HepG2 (cell line): ENCODE results near the gene EFL1.
"Not testable (repeated sequence)": the region's sequence is repeated elsewhere in the genome, so short reads cannot be mapped to it uniquely, and the experiment has no call there.

ENCODE experiments used
- RBM39 ChIP-seq: fragments of 200-400 bp; formaldehyde crosslinking; IDR thresholded peaks from one replicate; pipeline ENCODE4 v1.6.1; 2018; ENCODE audit warnings: antibody characterized with exemption, mild to moderate bottlenecking, low read depth, low read length; ENCODE audit not compliant: poor library complexity, severe bottlenecking
- TF ChIP-seq, protein P1 (sequence below): IDR thresholded peaks from 2 replicates; pipeline ENCODE4 v1.6.1; 2012; ENCODE audit warnings: inconsistent platforms
- TF ChIP-seq, protein P2 (sequence below): sonication (generic); formaldehyde crosslinking; IDR thresholded peaks from 2 replicates; pipeline ENCODE4 v1.4.0; 2020; ENCODE audit warnings: low read depth, missing genetic modification reagents
- TF ChIP-seq, protein P3 (sequence below): sonication (generic); formaldehyde crosslinking; IDR thresholded peaks from one replicate; pipeline ENCODE4 v1.5.1; 2020; ENCODE audit warnings: mild to moderate bottlenecking, missing genetic modification reagents; ENCODE audit errors: not compliant biosample characterization

DNA sequence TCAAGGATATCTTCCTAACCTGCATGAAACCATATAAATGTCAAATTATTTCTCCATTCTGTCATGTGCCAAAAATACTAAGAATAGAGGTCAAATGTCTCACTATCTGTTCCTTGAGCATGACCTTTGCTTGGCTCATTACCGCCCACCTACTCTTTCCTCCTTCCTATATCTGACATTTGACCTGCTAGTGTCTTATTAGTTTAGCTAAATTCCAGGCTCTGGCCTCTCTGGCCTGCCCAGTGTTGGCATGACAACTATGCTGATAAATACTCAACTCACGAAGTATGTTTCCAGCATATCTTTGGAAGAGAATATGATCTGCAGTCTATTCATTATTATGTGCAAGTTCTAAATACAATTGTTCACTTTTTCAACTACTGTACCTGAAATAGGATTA lies 58.0 kb downstream of the EFL1 start:
- TF ChIP-seq, protein P1, sequence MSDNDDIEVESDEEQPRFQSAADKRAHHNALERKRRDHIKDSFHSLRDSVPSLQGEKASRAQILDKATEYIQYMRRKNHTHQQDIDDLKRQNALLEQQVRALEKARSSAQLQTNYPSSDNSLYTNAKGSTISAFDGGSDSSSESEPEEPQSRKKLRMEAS: not testable (repeated sequence)
- TF ChIP-seq, protein P2, sequence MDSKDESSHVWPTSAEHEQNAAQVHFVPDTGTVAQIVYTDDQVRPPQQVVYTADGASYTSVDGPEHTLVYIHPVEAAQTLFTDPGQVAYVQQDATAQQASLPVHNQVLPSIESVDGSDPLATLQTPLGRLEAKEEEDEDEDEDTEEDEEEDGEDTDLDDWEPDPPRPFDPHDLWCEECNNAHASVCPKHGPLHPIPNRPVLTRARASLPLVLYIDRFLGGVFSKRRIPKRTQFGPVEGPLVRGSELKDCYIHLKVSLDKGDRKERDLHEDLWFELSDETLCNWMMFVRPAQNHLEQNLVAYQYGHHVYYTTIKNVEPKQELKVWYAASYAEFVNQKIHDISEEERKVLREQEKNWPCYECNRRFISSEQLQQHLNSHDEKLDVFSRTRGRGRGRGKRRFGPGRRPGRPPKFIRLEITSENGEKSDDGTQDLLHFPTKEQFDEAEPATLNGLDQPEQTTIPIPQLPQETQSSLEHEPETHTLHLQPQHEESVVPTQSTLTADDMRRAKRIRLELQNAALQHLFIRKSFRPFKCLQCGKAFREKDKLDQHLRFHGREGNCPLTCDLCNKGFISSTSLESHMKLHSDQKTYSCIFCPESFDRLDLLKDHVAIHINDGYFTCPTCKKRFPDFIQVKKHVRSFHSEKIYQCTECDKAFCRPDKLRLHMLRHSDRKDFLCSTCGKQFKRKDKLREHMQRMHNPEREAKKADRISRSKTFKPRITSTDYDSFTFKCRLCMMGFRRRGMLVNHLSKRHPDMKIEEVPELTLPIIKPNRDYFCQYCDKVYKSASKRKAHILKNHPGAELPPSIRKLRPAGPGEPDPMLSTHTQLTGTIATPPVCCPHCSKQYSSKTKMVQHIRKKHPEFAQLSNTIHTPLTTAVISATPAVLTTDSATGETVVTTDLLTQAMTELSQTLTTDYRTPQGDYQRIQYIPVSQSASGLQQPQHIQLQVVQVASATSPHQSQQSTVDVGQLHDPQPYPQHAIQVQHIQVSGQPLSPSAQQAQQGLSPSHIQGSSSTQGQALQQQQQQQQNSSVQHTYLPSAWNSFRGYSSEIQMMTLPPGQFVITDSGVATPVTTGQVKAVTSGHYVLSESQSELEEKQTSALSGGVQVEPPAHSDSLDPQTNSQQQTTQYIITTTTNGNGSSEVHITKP: not testable (repeated sequence)
- TF ChIP-seq RBM39: not testable (repeated sequence)
- TF ChIP-seq, protein P3, sequence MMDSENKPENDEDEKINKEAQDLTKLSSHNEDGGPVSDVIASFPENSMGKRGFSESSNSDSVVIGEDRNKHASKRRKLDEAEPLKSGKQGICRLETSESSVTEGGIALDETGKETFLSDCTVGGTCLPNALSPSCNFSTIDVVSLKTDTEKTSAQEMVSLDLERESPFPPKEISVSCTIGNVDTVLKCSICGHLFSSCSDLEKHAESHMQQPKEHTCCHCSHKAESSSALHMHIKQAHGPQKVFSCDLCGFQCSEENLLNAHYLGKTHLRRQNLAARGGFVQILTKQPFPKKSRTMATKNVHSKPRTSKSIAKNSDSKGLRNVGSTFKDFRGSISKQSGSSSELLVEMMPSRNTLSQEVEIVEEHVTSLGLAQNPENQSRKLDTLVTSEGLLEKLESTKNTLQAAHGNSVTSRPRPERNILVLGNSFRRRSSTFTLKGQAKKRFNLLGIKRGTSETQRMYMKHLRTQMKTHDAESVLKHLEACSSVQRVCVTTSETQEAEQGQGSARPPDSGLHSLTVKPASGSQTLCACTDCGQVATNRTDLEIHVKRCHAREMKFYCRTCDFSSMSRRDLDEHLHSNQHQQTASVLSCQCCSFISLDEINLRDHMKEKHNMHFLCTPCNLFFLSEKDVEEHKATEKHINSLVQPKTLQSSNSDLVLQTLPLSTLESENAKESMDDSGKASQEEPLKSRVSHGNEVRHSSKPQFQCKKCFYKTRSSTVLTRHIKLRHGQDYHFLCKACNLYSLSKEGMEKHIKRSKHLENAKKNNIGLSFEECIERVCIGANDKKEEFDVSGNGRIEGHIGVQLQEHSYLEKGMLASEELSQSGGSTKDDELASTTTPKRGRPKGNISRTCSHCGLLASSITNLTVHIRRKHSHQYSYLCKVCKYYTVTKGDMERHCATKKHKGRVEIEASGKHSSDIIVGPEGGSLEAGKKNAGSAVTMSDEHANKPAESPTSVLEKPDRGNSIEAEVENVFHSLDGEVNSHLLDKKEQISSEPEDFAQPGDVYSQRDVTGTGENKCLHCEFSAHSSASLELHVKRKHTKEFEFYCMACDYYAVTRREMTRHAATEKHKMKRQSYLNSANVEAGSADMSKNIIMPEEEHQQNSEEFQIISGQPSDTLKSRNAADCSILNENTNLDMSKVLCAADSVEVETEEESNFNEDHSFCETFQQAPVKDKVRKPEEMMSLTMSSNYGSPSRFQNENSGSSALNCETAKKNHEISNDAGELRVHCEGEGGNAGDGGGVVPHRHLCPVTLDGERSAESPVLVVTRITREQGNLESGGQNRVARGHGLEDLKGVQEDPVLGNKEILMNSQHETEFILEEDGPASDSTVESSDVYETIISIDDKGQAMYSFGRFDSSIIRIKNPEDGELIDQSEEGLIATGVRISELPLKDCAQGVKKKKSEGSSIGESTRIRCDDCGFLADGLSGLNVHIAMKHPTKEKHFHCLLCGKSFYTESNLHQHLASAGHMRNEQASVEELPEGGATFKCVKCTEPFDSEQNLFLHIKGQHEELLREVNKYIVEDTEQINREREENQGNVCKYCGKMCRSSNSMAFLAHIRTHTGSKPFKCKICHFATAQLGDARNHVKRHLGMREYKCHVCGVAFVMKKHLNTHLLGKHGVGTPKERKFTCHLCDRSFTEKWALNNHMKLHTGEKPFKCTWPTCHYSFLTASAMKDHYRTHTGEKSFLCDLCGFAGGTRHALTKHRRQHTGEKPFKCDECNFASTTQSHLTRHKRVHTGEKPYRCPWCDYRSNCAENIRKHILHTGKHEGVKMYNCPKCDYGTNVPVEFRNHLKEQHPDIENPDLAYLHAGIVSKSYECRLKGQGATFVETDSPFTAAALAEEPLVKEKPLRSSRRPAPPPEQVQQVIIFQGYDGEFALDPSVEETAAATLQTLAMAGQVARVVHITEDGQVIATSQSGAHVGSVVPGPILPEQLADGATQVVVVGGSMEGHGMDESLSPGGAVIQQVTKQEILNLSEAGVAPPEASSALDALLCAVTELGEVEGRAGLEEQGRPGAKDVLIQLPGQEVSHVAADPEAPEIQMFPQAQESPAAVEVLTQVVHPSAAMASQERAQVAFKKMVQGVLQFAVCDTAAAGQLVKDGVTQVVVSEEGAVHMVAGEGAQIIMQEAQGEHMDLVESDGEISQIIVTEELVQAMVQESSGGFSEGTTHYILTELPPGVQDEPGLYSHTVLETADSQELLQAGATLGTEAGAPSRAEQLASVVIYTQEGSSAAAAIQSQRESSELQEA (CRISPR knock-in tag): not testable (repeated sequence)
